Retinal pigment epithelial cell (primary cell): ENCODE data around the gene GALNT12.

Experiments used
- DNase-seq: peaks from one replicate; pipeline ENCODE4 v3.0.0-alpha.2; 2010; ENCODE audit warnings: low read depth
- H3K4me3 ChIP-seq: 2 replicates; pipeline ENCODE4 v1.5.1; 2011; ENCODE audit warnings: mild to moderate bottlenecking, low read length, control low read depth, moderate library complexity
- CTCF ChIP-seq: conservative IDR thresholded peaks from 2 replicates; pipeline ENCODE4 v1.5.1; 2011; ENCODE audit warnings: low read depth, low read length, control low read depth, inconsistent platforms

Gene GALNT12

GRCh38 chr9:98879094-98879962 lies 71.9 kb downstream of the GALNT12 start:
- H3K4me3 ChIP-seq: no peak overlapping the region
- no peak for DNase-seq
- no peak for TF ChIP-seq CTCF

- H3K4me3 ChIP-seq: no peak overlapping the region
- no peak for DNase-seq
- TF ChIP-seq CTCF: no peak
Measured at GRCh38 chr9:98879963-98880310, 72.5 kb downstream of the GALNT12 start.

- H3K4me3 ChIP-seq: no peak overlapping the region
- no peak for TF ChIP-seq CTCF
- no peak for DNase-seq
Measured at GRCh38 chr9:98880311-98881015, 73.0 kb downstream of the GALNT12 start.

DNA sequence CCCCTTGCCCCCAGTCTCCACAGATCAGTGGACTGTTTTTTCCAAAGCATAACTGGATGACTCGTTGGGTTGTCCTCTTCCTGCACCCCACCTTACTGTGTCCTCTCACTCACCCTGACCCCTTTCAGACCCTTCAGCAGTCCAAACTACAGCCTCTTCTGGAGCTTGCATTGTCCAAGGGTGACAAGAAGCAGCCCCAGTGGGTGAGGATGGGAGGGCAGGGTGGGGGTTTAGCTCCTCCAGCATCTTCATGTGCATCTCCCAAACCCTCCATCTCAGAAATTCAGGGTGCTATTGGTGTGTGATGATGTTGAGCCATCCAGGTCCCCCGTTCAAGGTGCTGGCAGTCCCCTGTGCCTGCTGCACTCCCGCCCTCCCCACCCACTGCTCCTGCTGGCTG lies 73.9 kb downstream of the GALNT12 start:
- TF ChIP-seq CTCF: no peak
- DNase-seq: no peak
- no peak overlapping the region for H3K4me3 ChIP-seq

GRCh38 chr9:98881836-98882568 lies 74.5 kb downstream of the GALNT12 start:
- DNase-seq: no peak
- TF ChIP-seq CTCF: no peak
- no peak overlapping the region for H3K4me3 ChIP-seq

DNA sequence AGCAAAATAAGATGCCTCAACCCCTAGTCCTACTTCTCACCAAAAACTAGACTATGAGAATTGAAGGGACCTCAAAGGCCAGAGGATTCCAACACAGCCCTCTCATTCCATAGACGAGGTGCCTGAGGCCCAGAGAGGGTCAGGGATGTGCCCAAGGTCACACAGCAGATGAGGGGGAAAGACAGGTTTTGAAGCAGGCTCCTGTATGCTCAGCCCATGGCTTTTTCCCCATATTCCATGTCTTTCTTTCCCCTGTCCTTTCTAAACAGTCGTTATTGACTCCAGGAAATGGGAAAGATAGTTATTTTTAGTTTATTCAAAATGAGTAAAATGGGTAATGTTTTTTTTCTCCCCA lies 75.1 kb downstream of the GALNT12 start:
- no peak overlapping the region for H3K4me3 ChIP-seq
- DNase-seq: no peak
- no peak for TF ChIP-seq CTCF
